Measurements from ENCODE around the gene FBN2. TPM values are rescaled to one million over a fixed set of nuclear protein-coding genes. Genes with fewer than 3 reads are reported as not detected.

The FBN2 gene
- total RNA-seq: 272 and 277 TPM in 2 replicates

GRCh38 chr5:128538000-128538249, at the start of gene FBN2:
Gene FBN2 (minus strand): TSS chr5:128538245. CDS start chr5:128537603, 642 bp downstream.

All from epithelial cell of umbilical artery (primary cell).